Measurements from ENCODE around the gene PACS2.
"Not testable (repeated sequence)": the region's sequence is repeated elsewhere in the genome, so short reads cannot be mapped to it uniquely, and the experiment has no call there.

PACS2 gene

DNA sequence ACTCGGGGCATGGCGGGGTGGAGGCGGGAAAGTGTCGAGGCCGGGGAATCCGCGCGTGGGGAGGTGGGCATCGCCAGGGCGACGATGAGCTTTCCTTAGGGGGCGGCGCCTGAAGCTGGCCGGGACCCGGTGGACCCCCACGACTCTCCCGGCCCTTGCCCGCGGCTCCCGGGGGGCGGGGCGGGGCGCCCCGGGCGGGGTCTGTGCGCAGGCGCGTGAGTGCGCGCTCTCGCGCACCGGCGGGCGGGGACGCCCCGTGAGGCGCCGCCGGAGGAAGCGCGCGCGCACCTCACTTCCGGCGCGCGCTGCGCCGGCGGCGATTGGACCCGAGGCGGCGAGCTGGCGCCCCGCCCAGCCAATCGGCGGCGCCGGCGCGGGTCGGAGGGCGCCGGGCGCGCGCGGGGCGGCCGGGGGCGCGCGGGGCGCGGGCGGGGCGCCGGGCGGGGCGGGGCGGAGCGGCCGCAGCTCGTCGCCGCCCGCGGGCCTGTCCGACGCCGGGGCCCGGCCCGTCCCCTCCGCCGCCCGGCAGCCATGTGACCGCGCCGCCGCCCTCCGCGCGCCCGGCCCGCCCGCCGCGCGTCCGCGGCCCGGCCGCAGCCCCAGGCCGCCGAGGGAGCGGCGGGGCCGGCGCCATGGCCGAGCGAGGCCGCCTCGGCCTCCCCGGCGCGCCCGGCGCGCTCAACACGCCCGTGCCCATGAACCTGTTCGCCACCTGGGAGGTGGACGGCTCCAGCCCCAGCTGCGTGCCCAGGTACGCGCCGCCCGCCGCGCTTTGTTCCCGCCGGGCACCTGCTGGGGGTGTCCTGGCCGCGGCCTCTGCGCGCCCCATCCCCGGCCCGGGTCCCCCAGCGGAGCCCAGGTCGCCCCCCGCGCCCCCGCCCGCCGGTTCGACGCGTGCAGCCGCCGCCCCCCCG, at the start of gene PACS2:
PACS2 (plus strand) TSS at position 462 of the 914 bp plus-strand sequence; CDS start at position 633, 171 bp downstream.
- Mint-ChIP-seq H3K4me3 (peak within 1 kb of the TSS; percentile 93 to 95), H3K9me3 (no peaks in the 10 kb centered on the region)
- peak; percentile 70 to 78 for ATAC-seq (replicated peaks)

DNA sequence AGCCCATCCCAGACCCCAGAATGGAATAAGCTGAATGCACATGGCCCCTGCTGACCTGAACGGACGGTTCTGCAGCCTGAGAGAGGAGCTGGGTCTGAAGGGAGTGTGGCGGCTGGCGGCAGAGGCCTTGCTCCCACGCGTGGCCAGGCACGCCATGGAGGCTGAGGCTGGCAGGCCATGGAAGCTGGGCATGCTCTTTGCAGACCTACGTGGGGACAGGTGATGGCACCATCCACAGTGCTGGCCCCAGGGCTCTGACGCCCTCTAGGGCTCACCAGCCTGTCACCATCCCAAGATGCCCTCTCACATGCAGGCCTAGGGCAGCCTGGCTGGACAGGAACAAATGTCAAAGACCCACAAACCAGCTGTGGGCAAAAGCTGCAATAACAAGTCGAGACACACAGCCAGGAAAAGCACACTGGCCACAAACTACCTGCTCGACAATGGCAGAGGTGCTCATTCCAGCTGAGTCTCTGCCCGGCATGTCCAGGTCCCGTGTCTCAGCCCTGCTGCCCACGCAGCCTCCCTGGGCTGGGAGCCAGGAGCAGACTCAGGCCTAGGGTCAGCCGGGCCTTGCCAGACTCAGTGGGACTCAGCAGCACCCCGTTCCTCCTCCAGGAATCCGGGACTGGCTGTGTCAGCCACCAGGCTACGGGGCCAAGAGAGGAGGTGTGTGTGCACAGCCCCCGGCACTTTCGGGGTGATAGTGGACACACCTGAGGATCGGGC, 46.6 kb upstream of the PACS2 start:
- Mint-ChIP-seq H3K4me1 (peaks cover 24 to 34% of the 10 kb centered on the region in 2 donors), H3K27me3 (no peaks in the 10 kb centered on the region), H3K4me3 (no peak overlapping the region), H3K9me3 (no peaks in the 10 kb centered on the region), H3K27ac (peak overlapping the region; percentile 42), H3K36me3 (peaks cover 18 to 27% of the 10 kb centered on the region in 2 donors)
- ATAC-seq (replicated peaks), result no peak
- no peak for DNase-seq

More for the DNA sequence above, at the start of gene PACS2:
- DNase-seq, result peak; percentile 70
- Mint-ChIP-seq H3K27ac (peak within 1 kb of the TSS; percentile 94), H3K36me3 (peaks cover 0 to 3% of the 10 kb centered on the region in 2 donors), H3K4me1 (peaks cover 20 to 40% of the 10 kb centered on the region in 2 donors), H3K27me3 (no peaks in the 10 kb centered on the region)

DNA sequence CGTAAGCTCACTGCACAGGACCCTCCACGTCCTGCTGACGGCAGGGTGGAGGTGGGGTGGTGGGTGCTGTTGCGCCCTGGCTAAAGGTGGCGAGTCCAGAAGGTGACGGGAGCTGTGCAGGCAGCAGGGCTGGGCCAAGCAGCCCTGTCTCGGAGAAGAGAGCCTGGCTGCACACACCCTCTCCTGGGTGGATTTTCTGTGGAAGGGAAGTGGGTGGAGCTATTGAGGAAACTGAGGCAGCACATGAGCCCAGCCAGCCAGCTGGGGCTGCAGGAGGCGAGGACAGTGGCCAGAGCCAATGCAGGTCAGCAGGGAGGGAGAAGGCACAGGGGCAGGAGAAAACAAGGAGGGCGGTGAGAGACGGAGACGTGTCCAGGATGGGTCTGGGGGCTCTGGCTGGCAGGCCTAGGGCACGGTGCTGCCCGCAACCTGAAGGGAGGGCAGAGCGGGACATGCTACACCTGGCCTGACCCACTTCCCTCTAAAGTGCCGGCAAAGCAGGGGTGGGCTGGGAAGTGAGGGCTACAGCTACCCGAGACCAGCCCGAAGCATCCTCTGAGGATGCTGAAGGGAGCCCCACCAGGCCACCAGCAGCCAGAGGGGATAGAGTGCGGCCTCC, 45.7 kb upstream of the PACS2 start:
- H3K4me1 Mint-ChIP-seq, result peaks cover 23 to 28% of the 10 kb centered on the region in 2 donors
- ATAC-seq (replicated peaks) (no peak), DNase-seq (no peak)
- no peaks in the 10 kb centered on the region for H3K9me3 Mint-ChIP-seq
- no peaks in the 10 kb centered on the region for H3K27me3 Mint-ChIP-seq
- no peak overlapping the region for H3K4me3 Mint-ChIP-seq
- peaks cover 14 to 22% of the 10 kb centered on the region in 2 donors for H3K36me3 Mint-ChIP-seq
- H3K27ac Mint-ChIP-seq, result peak overlapping the region; percentile 42

DNA sequence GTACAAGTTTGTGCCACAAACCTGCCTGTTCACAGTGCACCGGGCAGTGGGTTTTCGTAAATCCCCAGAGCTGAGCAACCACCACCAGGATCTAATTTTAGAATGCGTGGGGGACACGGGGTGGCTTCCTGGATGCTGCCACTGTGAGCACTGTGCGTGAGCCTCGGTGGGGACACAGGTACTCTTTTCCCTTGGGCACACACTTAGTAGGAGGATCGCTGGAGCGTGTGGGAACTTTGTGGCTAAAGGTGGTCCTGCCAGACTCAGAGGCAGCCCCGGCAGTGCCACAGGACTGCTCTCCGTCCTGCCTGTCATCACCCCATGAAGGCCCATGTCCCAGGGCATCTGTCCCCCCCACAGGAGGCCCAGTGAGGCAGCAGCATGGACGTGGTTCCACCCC, 45.1 kb upstream of the PACS2 start:
- Mint-ChIP-seq H3K27ac (peak overlapping the region; percentile 79), H3K4me3 (no peak overlapping the region), H3K27me3 (no peaks in the 10 kb centered on the region), H3K9me3 (no peaks in the 10 kb centered on the region), H3K4me1 (peaks cover 23 to 34% of the 10 kb centered on the region in 2 donors), H3K36me3 (peaks cover 14 to 19% of the 10 kb centered on the region in 2 donors)
- DNase-seq (no peak), ATAC-seq (replicated peaks) (peak; percentile 49 to 77)

DNA sequence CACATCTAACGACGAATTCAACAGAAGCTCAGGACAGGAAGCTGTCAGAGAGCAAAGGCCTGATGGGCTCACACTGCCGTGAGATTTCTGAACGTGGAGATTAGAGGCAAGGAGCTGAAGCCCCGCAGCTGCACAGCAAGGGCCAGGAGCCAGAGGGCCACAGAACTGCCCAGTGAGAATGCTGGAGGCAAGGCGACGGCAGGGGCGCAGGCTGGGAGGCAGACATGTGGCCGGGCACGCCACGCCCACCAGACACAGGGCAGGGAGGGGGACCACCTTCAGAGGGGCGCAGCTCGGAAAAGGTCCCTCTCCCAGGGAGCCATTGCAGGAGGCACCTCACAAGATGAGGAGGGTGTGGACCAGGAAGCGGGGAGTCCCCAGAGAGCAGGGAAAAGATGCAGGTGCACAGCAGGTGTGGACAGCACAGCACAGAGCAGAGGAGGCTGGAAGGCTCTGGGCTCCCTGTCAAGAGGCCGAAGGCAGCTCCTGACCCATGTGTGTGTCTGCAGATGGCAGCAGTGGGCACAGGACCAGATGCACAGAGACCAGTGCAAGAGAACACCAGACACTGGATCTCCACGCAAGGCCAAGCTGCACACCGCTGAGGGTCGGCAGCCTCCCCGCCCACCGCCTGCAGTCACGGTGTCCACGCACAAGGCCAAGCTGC, 43.2 kb upstream of the PACS2 start:
- DNase-seq, result no peak
- Mint-ChIP-seq H3K9me3 (no peaks in the 10 kb centered on the region), H3K4me3 (no peak overlapping the region), H3K4me1 (peaks cover 25 to 43% of the 10 kb centered on the region in 2 donors), H3K27me3 (no peaks in the 10 kb centered on the region), H3K27ac (no peak overlapping the region), H3K36me3 (peaks cover 11 to 15% of the 10 kb centered on the region in 2 donors)
- no peak for ATAC-seq (replicated peaks)

DNA sequence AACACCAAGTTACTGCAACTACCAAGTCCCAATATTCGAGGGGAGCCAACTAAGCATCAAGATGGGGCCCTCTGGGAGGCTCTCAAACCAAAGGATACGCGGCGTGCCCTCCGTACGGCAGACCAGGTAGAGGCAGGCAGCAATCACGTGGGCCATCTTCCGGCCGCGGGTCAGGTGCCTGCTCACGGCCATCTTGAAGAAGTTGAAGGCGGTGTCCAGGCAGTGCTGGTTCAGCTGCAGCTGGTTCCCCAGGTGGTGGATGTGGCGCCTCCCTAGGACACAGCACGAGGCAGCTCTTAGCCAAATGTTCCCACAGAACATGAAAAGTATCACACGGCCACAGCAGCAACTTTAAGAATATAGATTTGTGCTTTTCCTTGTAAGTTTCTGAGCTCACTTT, 41.9 kb upstream of the PACS2 start:
- H3K27ac Mint-ChIP-seq, result no peak overlapping the region
- peaks cover 25 to 43% of the 10 kb centered on the region in 2 donors for H3K4me1 Mint-ChIP-seq
- ATAC-seq (replicated peaks) (no peak), DNase-seq (no peak)
- H3K27me3 Mint-ChIP-seq, result no peaks in the 10 kb centered on the region
- H3K4me3 Mint-ChIP-seq, result no peak overlapping the region
- H3K9me3 Mint-ChIP-seq, result no peaks in the 10 kb centered on the region
- H3K36me3 Mint-ChIP-seq, result peaks cover 5 to 15% of the 10 kb centered on the region in 2 donors

DNA sequence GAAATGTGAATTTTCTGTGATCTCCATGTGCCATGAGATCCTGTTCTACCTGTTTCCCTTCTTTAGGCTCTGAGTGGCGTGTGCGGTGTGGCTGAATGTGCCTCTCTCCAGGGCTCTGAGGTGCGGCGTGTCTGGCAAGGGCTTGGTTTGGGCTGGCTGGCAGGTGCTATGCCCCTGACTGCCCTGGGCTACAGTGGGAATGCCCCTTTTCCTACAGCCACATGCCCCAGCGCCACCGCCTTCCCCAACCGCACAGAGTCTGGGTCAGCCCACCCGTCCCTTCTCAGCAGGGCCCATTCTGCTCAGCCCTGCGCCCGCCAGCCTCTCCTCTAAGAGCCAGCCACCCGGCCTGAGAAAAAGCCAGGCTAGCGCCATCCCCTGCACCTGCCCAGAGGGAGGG, 41.5 kb upstream of the PACS2 start:
- Mint-ChIP-seq H3K27ac (no peak overlapping the region), H3K4me3 (no peak overlapping the region), H3K4me1 (peaks cover 25 to 43% of the 10 kb centered on the region in 2 donors), H3K9me3 (no peaks in the 10 kb centered on the region), H3K27me3 (no peaks in the 10 kb centered on the region), H3K36me3 (peaks cover 5 to 15% of the 10 kb centered on the region in 2 donors)
- DNase-seq (no peak), ATAC-seq (replicated peaks) (no peak)

DNA sequence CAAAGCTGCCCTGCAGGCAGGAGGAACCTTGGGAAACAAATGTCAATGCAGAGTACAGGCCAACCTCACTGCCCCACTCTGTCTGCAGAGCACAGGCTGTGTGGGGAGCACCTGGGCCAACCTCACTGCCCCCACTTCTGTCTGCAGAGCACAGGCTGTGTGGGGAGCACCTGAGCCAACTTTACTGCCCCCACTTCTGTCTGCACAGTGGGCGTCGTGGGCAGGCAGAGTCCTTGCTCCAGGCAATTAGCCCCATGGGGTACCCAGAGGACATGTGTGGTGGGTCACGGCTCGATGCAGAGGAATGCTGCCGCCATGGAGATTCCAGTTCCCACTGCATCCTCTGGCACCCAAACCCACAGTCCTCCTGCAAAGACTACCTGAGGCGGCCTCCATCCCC, 39.9 kb upstream of the PACS2 start:
- Mint-ChIP-seq H3K36me3 (peaks cover 0 to 9% of the 10 kb centered on the region in 2 donors), H3K4me1 (peaks cover 12 to 28% of the 10 kb centered on the region in 2 donors), H3K27me3 (no peaks in the 10 kb centered on the region), H3K9me3 (no peaks in the 10 kb centered on the region), H3K4me3 (no peak overlapping the region), H3K27ac (no peak overlapping the region)
- DNase-seq, result no peak
- ATAC-seq (replicated peaks), result no peak

DNA sequence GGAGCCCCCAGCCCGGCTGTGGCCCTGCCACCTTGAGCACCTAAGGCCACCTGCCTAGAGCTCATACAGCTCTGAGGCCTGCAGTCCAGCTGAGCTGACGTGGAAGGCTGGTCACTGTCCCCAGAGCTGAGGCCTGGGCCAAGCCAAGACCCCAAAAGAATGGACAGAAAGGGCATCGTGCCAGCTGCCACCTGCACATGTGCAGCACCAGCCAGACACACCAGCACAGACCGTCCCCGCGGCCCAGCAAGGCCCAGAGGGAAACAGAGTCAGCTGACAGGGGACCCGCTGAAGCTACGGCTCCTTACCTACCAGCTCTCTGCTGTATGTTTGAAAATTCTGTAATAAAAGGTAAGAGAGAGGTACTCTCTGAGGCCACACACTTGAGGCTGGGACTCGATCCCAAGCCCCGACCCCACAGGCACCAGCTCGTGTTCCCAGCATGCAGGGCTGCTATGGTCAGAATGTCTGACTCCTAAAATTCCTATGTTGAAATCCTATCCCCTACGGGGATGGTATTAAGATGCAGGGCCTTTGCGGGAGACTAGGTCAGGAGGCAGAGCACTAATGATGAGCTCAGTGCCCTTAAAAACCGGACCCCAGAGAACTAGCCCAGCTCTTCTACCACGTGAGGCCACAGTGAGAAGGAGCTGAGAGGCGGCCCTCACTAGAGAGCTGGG, 39.1 kb upstream of the PACS2 start:
- DNase-seq, result no peak
- H3K27me3 Mint-ChIP-seq, result no peaks in the 10 kb centered on the region
- no peaks in the 10 kb centered on the region for H3K9me3 Mint-ChIP-seq
- H3K27ac Mint-ChIP-seq, result no peak overlapping the region
- H3K4me3 Mint-ChIP-seq, result no peak overlapping the region
- peaks cover 10 to 24% of the 10 kb centered on the region in 2 donors for H3K4me1 Mint-ChIP-seq
- no peak for ATAC-seq (replicated peaks)
- H3K36me3 Mint-ChIP-seq, result peaks cover 0 to 9% of the 10 kb centered on the region in 2 donors

DNA sequence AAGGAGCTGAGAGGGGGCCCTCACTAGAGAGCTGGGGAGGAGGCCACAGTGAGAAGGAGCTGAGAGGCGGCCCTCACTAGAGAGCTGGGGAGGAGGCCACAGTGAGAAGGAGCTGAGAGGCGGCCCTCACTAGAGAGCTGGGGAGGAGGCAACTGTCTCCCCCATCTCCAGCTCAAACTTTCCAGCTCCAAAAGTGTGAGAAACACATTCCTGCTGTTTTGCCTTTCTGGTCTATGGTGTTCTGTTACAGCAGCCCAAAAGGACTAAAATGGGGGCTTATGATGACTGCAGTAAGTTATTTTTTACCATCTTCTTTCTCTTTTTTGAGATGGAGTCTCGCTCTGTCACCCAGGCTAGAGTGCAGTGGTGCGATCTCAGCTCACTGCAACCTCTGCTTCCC, 37.1 kb upstream of the PACS2 start:
- H3K36me3 Mint-ChIP-seq; H3K27ac Mint-ChIP-seq; H3K9me3 Mint-ChIP-seq; DNase-seq; ATAC-seq (replicated peaks); H3K27me3 Mint-ChIP-seq; H3K4me3 Mint-ChIP-seq: not testable (repeated sequence)
- peaks cover 12 to 25% of the 10 kb centered on the region in 2 donors for H3K4me1 Mint-ChIP-seq

DNA sequence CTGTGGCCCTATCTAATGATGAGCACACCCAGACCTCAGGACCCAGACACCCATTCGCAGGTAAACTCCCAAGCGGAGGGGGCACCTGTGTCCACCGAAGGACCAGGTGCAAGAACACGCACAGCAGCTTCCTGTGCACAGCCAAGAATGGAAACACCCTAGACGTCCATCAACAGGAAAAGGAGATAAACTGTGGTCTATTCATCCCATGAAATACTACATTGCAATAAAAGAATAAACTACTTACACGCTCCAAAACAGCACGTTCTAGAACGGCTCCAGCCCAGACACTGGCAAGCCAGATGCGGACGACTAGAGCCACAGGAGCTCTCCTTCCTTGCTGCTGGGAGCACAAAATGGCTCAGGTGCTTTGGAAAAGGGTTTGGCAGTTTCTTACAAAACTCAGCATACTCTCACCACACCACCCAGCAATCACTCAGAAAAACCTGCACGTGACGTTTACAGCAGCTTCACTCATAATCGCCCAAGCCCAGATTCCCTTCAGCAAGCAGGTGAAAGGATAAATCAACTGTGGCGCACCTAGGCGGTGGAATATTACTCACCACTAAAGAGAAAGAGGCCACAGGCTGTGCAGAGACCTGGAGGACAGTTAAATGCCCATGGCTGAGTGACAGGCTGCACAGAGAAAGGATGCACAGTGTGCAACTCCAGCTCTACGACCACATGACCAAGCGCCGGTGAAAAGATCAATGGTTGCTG, 34.7 kb upstream of the PACS2 start:
- no peaks in the 10 kb centered on the region for H3K9me3 Mint-ChIP-seq
- H3K27ac Mint-ChIP-seq, result no peak overlapping the region
- no peak for ATAC-seq (replicated peaks)
- H3K27me3 Mint-ChIP-seq, result no peaks in the 10 kb centered on the region
- peaks cover 21 to 40% of the 10 kb centered on the region in 2 donors for H3K4me1 Mint-ChIP-seq
- H3K36me3 Mint-ChIP-seq, result peaks cover 5 to 8% of the 10 kb centered on the region in 2 donors
- H3K4me3 Mint-ChIP-seq, result no peak overlapping the region
- no peak for DNase-seq

DNA sequence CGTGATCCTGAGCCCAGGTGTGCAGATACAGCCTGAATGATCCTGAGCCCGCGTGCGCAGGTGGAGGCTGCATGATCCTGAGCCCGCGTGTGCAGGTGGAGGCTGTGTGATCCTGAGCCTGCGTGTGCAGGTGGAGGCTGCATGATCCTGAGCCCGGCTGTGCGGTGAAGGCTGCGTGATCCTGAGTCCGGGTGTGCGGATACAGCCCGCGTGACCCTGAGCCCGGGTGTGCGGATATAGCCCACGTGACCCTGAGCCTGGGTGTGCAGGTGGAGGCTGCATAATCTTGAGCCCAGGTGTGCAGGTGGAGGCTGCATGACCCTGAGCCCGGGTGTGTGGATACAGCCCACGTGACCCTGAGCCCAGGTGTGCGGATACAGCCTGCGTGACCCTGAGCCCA, 34.0 kb upstream of the PACS2 start:
- H3K27ac Mint-ChIP-seq, result no peak overlapping the region
- no peaks in the 10 kb centered on the region for H3K27me3 Mint-ChIP-seq
- no peak for ATAC-seq (replicated peaks)
- H3K4me1 Mint-ChIP-seq, result peaks cover 21 to 41% of the 10 kb centered on the region in 2 donors
- H3K4me3 Mint-ChIP-seq, result no peak overlapping the region
- H3K36me3 Mint-ChIP-seq, result peaks cover 10 to 15% of the 10 kb centered on the region in 2 donors
- no peaks in the 10 kb centered on the region for H3K9me3 Mint-ChIP-seq
- no peak for DNase-seq
